Ovary (tissue), 9 donors: ENCODE data around the gene RIN3. TPM values are rescaled to one million over a fixed set of nuclear protein-coding genes. Genes with fewer than 3 reads are reported as not detected.
"Not testable (repeated sequence)": the region's sequence is repeated elsewhere in the genome, so short reads cannot be mapped to it uniquely, and the experiment has no call there.

Experiments
- DNase-seq, 5 donors: peaks; one replicate each; pipeline ENCODE4 v3.0.0-alpha.2; 2019 to 2020
- H3K27ac ChIP-seq, 2 donors: fragments of 200-600 bp; one replicate each; pipeline versions ENCODE4 v1.5.1 to v1.8.0; 2019 to 2022
- H3K27me3 ChIP-seq: fragments of 200-600 bp; one replicate; pipeline ENCODE4 v1.8.0; 2022
- H3K36me3 ChIP-seq: fragments of 200-600 bp; sonication (generic); one replicate; pipeline ENCODE4 v1.5.1; 2019
- H3K4me1 ChIP-seq: one replicate; pipeline ENCODE4 v1.8.1; 2013; ENCODE audit warnings: mild to moderate bottlenecking, moderate library complexity; ENCODE audit not compliant: insufficient read depth
- H3K4me3 ChIP-seq: fragments of 200-600 bp; sonication (generic); one replicate; pipeline ENCODE4 v1.5.1; 2017
- H3K9me3 ChIP-seq, 2 donors: fragments of 200-600 bp in 1 of 2; sonication (generic) in 1 of 2; one replicate each; pipeline versions ENCODE4 v1.5.1 to v1.8.1; 2013 to 2019; ENCODE audit warnings: mild to moderate bottlenecking in 1 of 2, moderate library complexity in 1 of 2
- CTCF ChIP-seq, 3 donors: fragments of 450-650 bp in 2 of 3; fragments of 200-600 bp in 1 of 3; IDR thresholded peaks; one replicate each; pipeline versions ENCODE4 v1.5.1 to v1.8.0; 2016 to 2022; ENCODE audit warnings: antibody characterized with exemption in 3 of 3, mild to moderate bottlenecking in 1 of 3
- EP300 ChIP-seq: sonication (generic); formaldehyde crosslinking; IDR thresholded peaks from one replicate; pipeline ENCODE4 v1.6.1; 2017; ENCODE audit warnings: antibody characterized with exemption
- POLR2A ChIP-seq: fragments of 450-650 bp; IDR thresholded peaks from one replicate; pipeline ENCODE4 v1.6.1; 2017; ENCODE audit warnings: antibody characterized with exemption, mild to moderate bottlenecking, moderate library complexity
- WGBS, 3 donors: extraction: QIAGEN DNeasy Blood & Tissue Kit in 1 of 3; methylation state at CpG; one replicate each; pipeline versions ENCODE4 v1.1.5 to v1.1.7; 2013 to 2017; 5-methylcytosine and 5-hydroxymethylcytosine counted together
- intact Hi-C, 4 donors: fragments of 100-400 bp; cut with DNase I; formaldehyde crosslinking; loops; one replicate each; pipeline versions ENCODE4 v1.11.0 to v1.15.1; 2022 to 2023
- polyA plus RNA-seq, 2 donors: library from polyadenylated mRNA; stranded (reverse); fragments of 200-250 nt in 1 of 2; fragments of 350-450 nt in 1 of 2; fragmentation: Illumina TruSeq in 1 of 2; extraction: RNeasy Lipid Tissue Mini Kit (QIAGEN cat#74804) in 1 of 2; gene quantifications; one replicate each; pipeline ENCODE4 v1.2.3, GENCODE V29; 2013 to 2014
- total RNA-seq, 7 donors: library from RNA; depleted of rRNA in 2 of 7; stranded (reverse); fragments of >200 nt in 2 of 7; fragmentation: NEBNext Ultra II Directional in 3 of 7; extraction: Animal tissue kit (Norgen Biotek cat#: 25700) in 3 of 7; gene quantifications; one replicate each; pipeline versions ENCODE4 v1.1.0 to v1.2.4, GENCODE V29; 2016 to 2023
- donor health status: DM: no; HTN: no; CAD: no; lungs with moderate emphysema.
- donor health status: DM: no; HTN: no; CAD: no.
- donor health status: Bipolar disorder and iron deficiency.
- donor health status: DM: yes; HTN: yes; CAD: no.
- donor health status: DM: no; HTN: no; CAD: no.
- donor health status: DM: yes; HTN: yes; CAD: no.

The RIN3 gene
- total and polyA plus RNA-seq, 9 donors = 3.8 to 27.9 (median 13.9) TPM

DNA sequence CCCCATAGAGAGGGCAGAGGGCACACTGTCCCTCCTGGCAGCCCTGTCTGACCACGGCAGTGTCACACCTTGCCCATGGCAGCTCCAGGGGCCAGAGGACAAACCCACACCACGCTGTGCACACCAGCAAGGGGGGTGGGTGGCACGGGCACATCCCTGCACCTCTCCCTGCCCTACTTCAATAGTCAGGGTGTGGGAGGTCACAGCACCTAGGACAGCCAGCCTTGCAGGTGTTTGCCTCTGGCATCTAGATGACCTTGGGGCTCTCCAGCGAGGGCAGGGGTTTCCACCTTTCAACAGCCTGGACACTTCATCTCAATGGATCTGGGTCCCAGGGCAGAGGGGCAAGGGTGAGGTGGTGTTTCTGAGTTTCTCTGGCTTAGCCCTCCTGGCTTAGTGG is 165.7 kb downstream of the RIN3 start:
- no peaks in the 10 kb centered on the region for H3K27me3 ChIP-seq
- 87 to 100% (median 92%) methylated on average over 2 to 4 of the region's 4 CpGs for WGBS, 3 donors
- TF ChIP-seq POLR2A (no peak), EP300 (no peak), CTCF (IDR thresholded peaks at IDR 0.05) (no peak)
- H3K4me3 ChIP-seq = no peak overlapping the region
- H3K36me3 ChIP-seq = no peaks in the 10 kb centered on the region
- intact Hi-C loops = loop anchor here in 1 of 4 donors (10.0 kb wide), 2 partner anchors 354 to 544 kb away; partner anchors contain the start of gene SLC24A4
- no peaks in the 10 kb centered on the region for H3K9me3 ChIP-seq
- peak in 1 of 5 donors; percentile 14 for DNase-seq
- H3K4me1 ChIP-seq = no peaks in the 10 kb centered on the region
- H3K27ac ChIP-seq = no peak overlapping the region

DNA sequence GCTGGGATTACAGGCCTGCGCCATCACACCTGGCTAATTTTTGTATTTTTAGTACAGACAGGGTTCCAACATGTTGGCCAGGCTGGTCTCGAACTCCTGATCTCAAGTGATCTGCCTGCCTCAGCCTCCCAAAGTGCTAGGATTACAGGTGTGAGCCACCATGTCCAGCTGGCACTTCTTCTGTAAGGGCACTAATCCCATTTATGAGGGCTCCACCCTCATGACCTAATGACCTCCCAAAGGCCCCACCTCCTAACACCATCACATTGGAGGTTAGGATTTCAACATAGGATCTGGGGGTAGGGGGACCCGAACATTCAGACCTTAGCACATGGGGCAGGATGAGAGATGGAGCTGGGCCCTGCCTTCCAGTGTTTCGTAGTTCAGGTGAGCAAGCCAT is 166.7 kb downstream of the RIN3 start:
- DNase-seq = peak in 1 of 5 donors; percentile 6
- intact Hi-C loops = loop anchor here in 3 of 4 donors (10.0 kb wide), 2 partner anchors 104 to 546 kb away; no protein-coding TSS in a partner anchor
- not testable (repeated sequence) for H3K9me3 ChIP-seq, H3K36me3 ChIP-seq, H3K27ac ChIP-seq, H3K4me1 ChIP-seq, H3K27me3 ChIP-seq, H3K4me3 ChIP-seq
- 84 to 87% (median 85%) methylated on average over 4 of the region's 4 CpGs for WGBS, 3 donors

DNA sequence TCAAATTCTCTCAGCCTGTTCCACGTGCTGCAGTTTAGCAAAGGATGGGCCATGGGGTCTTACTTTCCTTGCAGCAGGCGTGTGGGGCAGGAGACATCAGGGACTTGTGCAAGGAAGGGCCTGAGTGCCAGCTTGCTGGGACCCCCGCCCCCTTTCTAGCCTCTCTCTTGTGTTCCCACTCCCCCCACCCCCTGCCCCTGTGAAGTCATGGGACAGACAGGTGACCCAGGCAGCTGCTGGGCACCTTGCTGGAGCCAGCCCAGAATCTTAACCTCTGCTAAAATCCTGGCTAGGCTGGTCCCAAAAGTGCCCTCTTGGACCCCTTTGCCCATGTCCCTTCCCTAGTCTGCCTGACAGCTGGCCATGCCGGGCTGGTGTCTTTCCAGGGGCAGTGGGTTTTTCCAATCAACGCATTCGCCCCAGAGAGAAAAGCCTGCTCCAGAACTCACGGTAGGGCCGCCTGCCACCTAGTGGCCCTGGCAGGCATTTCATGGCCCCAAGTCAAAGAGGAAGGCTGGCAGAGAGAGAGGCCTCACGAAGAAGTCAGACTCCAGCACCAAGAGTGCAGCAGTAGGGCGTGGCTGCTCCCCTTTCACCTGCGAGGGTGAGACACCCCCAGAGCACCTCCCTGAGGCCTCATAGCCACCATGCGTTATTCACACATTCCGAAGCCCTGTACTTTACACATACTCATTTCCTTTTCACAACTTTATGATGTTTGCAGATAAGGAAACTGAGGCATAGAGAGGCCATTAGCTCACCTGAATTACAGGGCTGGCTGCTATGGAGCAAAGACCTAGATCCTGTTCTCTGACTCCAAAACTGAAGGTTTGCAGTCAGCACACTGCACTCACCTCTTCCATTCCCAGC is 167.4 kb downstream of the RIN3 start:
- no peaks in the 10 kb centered on the region for H3K4me1 ChIP-seq
- intact Hi-C loops = loop anchor here in 3 of 4 donors (10.0 kb wide), 2 partner anchors 104 to 546 kb away; no protein-coding TSS in a partner anchor
- H3K27ac ChIP-seq = no peak overlapping the region
- DNase-seq = peak; percentile 59 to 84 (median 78)
- no peaks in the 10 kb centered on the region for H3K9me3 ChIP-seq
- H3K36me3 ChIP-seq = no peaks in the 10 kb centered on the region
- H3K27me3 ChIP-seq = no peaks in the 10 kb centered on the region
- TF ChIP-seq EP300 = no peak
- no peak for TF ChIP-seq POLR2A
- peak; percentile 79 to 83 (median 79) for TF ChIP-seq CTCF (IDR thresholded peaks at IDR 0.05)
- no peak overlapping the region for H3K4me3 ChIP-seq
- 27 to 35% (median 31%) methylated on average over 13 of the region's 13 CpGs for WGBS, 3 donors

DNA sequence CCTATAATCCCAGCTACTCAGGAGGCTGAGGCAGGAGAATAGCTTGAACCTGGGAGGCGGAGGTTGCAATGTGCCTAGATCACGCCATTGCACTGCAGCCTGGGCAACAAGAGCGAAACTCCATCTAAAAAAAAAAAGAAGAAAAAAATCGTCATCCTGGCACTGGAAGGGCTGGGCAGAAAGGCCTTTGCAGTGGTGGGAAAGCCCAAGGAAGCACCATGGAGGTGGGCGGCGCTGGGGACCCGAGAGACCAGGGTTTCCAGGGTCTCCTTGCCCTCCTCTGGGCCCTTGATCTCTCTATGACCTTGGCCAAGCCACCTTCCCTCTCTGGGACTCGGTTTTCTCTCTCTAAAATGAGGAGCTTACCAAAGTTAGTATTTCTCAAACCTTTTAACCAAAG is 169.5 kb downstream of the RIN3 start:
- H3K27me3 ChIP-seq = no peaks in the 10 kb centered on the region
- 92 to 93% (median 92%) methylated on average over 8 of the region's 8 CpGs for WGBS, 3 donors
- no peak overlapping the region for H3K4me3 ChIP-seq
- intact Hi-C loops = loop anchor here (2.0 to 10.0 kb wide), 3 partner anchors 38 to 548 kb away; no protein-coding TSS in a partner anchor
- no peak overlapping the region for H3K27ac ChIP-seq
- peaks cover 5% of the 10 kb centered on the region for H3K4me1 ChIP-seq
- DNase-seq = peak in 1 of 5 donors; percentile 15
- no peaks in the 10 kb centered on the region for H3K9me3 ChIP-seq
- H3K36me3 ChIP-seq = no peaks in the 10 kb centered on the region
- TF ChIP-seq CTCF (IDR thresholded peaks at IDR 0.05) (no peak), POLR2A (no peak), EP300 (no peak)
